MM.1S (cell line): ENCODE results near the gene RHOJ.
"Not testable (repeated sequence)": the region's sequence is repeated elsewhere in the genome, so short reads cannot be mapped to it uniquely, and the experiment has no call there.

Experiments used
- DNase-seq: peaks from one replicate; pipeline ENCODE4 v3.0.0-alpha.2; 2015
- H2AFZ ChIP-seq: fragments of 300-600 bp; sonication (generic); 2 replicates; pipeline ENCODE4 v1.6.0; 2016; ENCODE audit warnings: antibody characterized with exemption, low read length
- H3F3A ChIP-seq: fragments of 300-600 bp; sonication (generic); 2 replicates; pipeline ENCODE4 v1.6.1; 2016; ENCODE audit warnings: mild to moderate bottlenecking, antibody characterized with exemption, low read length, moderate library complexity, mixed read lengths; ENCODE audit not compliant: insufficient read depth
- H3K27ac ChIP-seq: fragments of 300-600 bp; sonication (generic); 2 replicates; pipeline ENCODE4 v1.5.1; 2016; ENCODE audit warnings: mild to moderate bottlenecking, low read length
- H3K27me3 ChIP-seq: fragments of 300-600 bp; sonication (generic); replicated peaks from 2 replicates; pipeline ENCODE4 v1.6.0; 2016; ENCODE audit warnings: low read length; ENCODE audit not compliant: insufficient read depth
- H3K36me3 ChIP-seq: fragments of 300-600 bp; sonication (generic); replicated peaks from 2 replicates; pipeline ENCODE4 v1.6.1; 2016; ENCODE audit warnings: mild to moderate bottlenecking, low read length, mixed read lengths; ENCODE audit not compliant: insufficient read depth
- H3K4me1 ChIP-seq: fragments of 300-600 bp; sonication (generic); 2 replicates; pipeline ENCODE4 v1.6.1; 2016; ENCODE audit warnings: low read length, mixed read lengths
- H3K4me2 ChIP-seq: fragments of 300-600 bp; sonication (generic); 2 replicates; pipeline ENCODE4 v1.6.0; 2016; ENCODE audit warnings: low read depth, low read length
- H3K4me3 ChIP-seq: fragments of 300-600 bp; sonication (generic); 2 replicates; pipeline ENCODE4 v1.5.1; 2016; ENCODE audit warnings: low read length, mixed read lengths
- H3K79me2 ChIP-seq: fragments of 300-600 bp; sonication (generic); 2 replicates; pipeline ENCODE4 v1.6.1; 2016; ENCODE audit warnings: mixed run types, low read length, mixed read lengths
- H3K9ac ChIP-seq: fragments of 300-600 bp; sonication (generic); 2 replicates; pipeline ENCODE4 v1.6.1; 2016; ENCODE audit warnings: low read length, mixed read lengths
- H3K9me2 ChIP-seq: fragments of 300-600 bp; sonication (generic); replicated peaks from 2 replicates; pipeline ENCODE4 v1.6.1; 2016; ENCODE audit warnings: mild to moderate bottlenecking, low read length, mixed read lengths; ENCODE audit not compliant: insufficient read depth
- H3K9me3 ChIP-seq: fragments of 300-600 bp; sonication (generic); replicated peaks from 2 replicates; pipeline ENCODE4 v1.6.1; 2016; ENCODE audit warnings: mild to moderate bottlenecking, low read length, mixed read lengths; ENCODE audit not compliant: insufficient read depth
- H4K20me1 ChIP-seq: fragments of 300-600 bp; sonication (generic); 2 replicates; pipeline ENCODE4 v1.6.1; 2016; ENCODE audit warnings: mild to moderate bottlenecking, low read length, moderate library complexity, mixed read lengths; ENCODE audit not compliant: insufficient read depth
- CTCF ChIP-seq: fragments of 300-600 bp; sonication (generic); IDR thresholded peaks from 2 replicates; pipeline ENCODE4 v1.5.1; 2016; ENCODE audit warnings: antibody characterized with exemption, low read length, mixed read lengths
- EZH2 ChIP-seq: fragments of 300-600 bp; sonication (generic); optimal IDR thresholded peaks from 2 replicates; pipeline ENCODE3; 2017; ENCODE audit warnings: low read depth, mild to moderate bottlenecking, antibody characterized with exemption, low read length, mixed read lengths
- EZH2phosphoT487 ChIP-seq: fragments of 300-600 bp; sonication (generic); IDR thresholded peaks from 2 replicates; pipeline ENCODE4 v1.6.1; 2018; ENCODE audit warnings: antibody characterized with exemption, low read length

RHOJ gene

GRCh38 chr14:63163306-63163705 is 40.9 kb upstream of the RHOJ start:
- H3K4me3 ChIP-seq = no peak overlapping the region
- H3K4me2 ChIP-seq = no peak overlapping the region
- no peak overlapping the region for H2AFZ ChIP-seq
- no peak overlapping the region for H3K9ac ChIP-seq
- no peaks in the 10 kb centered on the region for H4K20me1 ChIP-seq
- no peaks in the 10 kb centered on the region for H3K79me2 ChIP-seq
- H3K9me2 ChIP-seq = no peaks in the 10 kb centered on the region
- no peaks in the 10 kb centered on the region for H3K9me3 ChIP-seq
- H3K27me3 ChIP-seq = no peaks in the 10 kb centered on the region
- no peaks in the 10 kb centered on the region for H3K36me3 ChIP-seq
- no peak overlapping the region for H3K27ac ChIP-seq
- DNase-seq = no peak
- no peak for TF ChIP-seq CTCF
- no peak for TF ChIP-seq EZH2phosphoT487
- TF ChIP-seq EZH2 = no peak
- H3F3A ChIP-seq = no peaks in the 10 kb centered on the region
- H3K4me1 ChIP-seq = no peaks in the 10 kb centered on the region

- no peaks in the 10 kb centered on the region for H4K20me1 ChIP-seq
- no peak overlapping the region for H3K4me2 ChIP-seq
- no peaks in the 10 kb centered on the region for H3K9me3 ChIP-seq
- H3K4me1 ChIP-seq = no peaks in the 10 kb centered on the region
- no peaks in the 10 kb centered on the region for H3K9me2 ChIP-seq
- H3K27me3 ChIP-seq = no peaks in the 10 kb centered on the region
- no peaks in the 10 kb centered on the region for H3K79me2 ChIP-seq
- DNase-seq = no peak
- no peak overlapping the region for H3K4me3 ChIP-seq
- H3K27ac ChIP-seq = no peak overlapping the region
- H2AFZ ChIP-seq = no peak overlapping the region
- no peaks in the 10 kb centered on the region for H3F3A ChIP-seq
- H3K9ac ChIP-seq = no peak overlapping the region
- TF ChIP-seq EZH2phosphoT487 (no peak), CTCF (no peak), EZH2 (no peak)
- H3K36me3 ChIP-seq = no peaks in the 10 kb centered on the region
These were observed 40.0 kb upstream of the RHOJ start for GRCh38 chr14:63164108-63164683.

- not testable (repeated sequence) for H3K79me2 ChIP-seq, H3F3A ChIP-seq, H3K4me3 ChIP-seq, H3K27me3 ChIP-seq, H3K4me2 ChIP-seq, H3K9me3 ChIP-seq, H3K4me1 ChIP-seq, H3K9ac ChIP-seq, H4K20me1 ChIP-seq, H3K27ac ChIP-seq, DNase-seq, H3K36me3 ChIP-seq, H2AFZ ChIP-seq, H3K9me2 ChIP-seq
These were observed 39.0 kb upstream of the RHOJ start for GRCh38 chr14:63165267-63165666.

- H3K9me2 ChIP-seq = no peaks in the 10 kb centered on the region
- no peaks in the 10 kb centered on the region for H4K20me1 ChIP-seq
- H3K36me3 ChIP-seq = no peaks in the 10 kb centered on the region
- H3K9ac ChIP-seq = no peak overlapping the region
- no peak overlapping the region for H3K4me2 ChIP-seq
- no peak for DNase-seq
- no peaks in the 10 kb centered on the region for H3K4me1 ChIP-seq
- H2AFZ ChIP-seq = no peak overlapping the region
- H3K27ac ChIP-seq = no peak overlapping the region
- no peak overlapping the region for H3K4me3 ChIP-seq
- no peaks in the 10 kb centered on the region for H3K9me3 ChIP-seq
- no peaks in the 10 kb centered on the region for H3K79me2 ChIP-seq
- H3K27me3 ChIP-seq = no peaks in the 10 kb centered on the region
- H3F3A ChIP-seq = no peaks in the 10 kb centered on the region
- TF ChIP-seq EZH2 = no peak
- no peak for TF ChIP-seq EZH2phosphoT487
- TF ChIP-seq CTCF = no peak
These were observed 37.2 kb upstream of the RHOJ start for GRCh38 chr14:63167044-63167443.
